H9 (cell line): ENCODE data around the gene SIX3. TPM values are rescaled to one million over a fixed set of nuclear protein-coding genes. Genes with fewer than 3 reads are reported as not detected.

Experiments
- DNase-seq: peaks from one replicate; pipeline ENCODE4 v3.0.0-alpha.2; 2017
- H2AFZ ChIP-seq: one replicate; pipeline ENCODE4 v1.6.1; 2013; ENCODE audit warnings: mild to moderate bottlenecking, low read length, control low read depth, moderate library complexity
- H2AK5ac ChIP-seq: 2 replicates; pipeline ENCODE4 v1.6.1; 2013; ENCODE audit warnings: low read length, control low read depth, mixed read lengths; ENCODE audit not compliant: insufficient read length
- H2BK120ac ChIP-seq: one replicate; pipeline ENCODE4 v1.6.1; 2013; ENCODE audit warnings: low read depth, mild to moderate bottlenecking, low read length, control low read depth, inconsistent platforms; ENCODE audit not compliant: poor library complexity, severe bottlenecking
- H2BK12ac ChIP-seq: 2 replicates; pipeline ENCODE4 v1.6.1; 2013; ENCODE audit warnings: low read length, control low read depth, mixed read lengths, low read depth; ENCODE audit not compliant: insufficient read length
- H2BK15ac ChIP-seq: 2 replicates; pipeline ENCODE4 v1.6.1; 2013; ENCODE audit warnings: low read depth, low read length, control low read depth
- H2BK20ac ChIP-seq: one replicate; pipeline ENCODE4 v1.6.1; 2013; ENCODE audit warnings: low read depth, mild to moderate bottlenecking, low read length, control low read depth, inconsistent platforms; ENCODE audit not compliant: poor library complexity, severe bottlenecking
- H2BK5ac ChIP-seq: 2 replicates; pipeline ENCODE4 v1.6.1; 2013; ENCODE audit warnings: low read length, control low read depth, mixed read lengths; ENCODE audit not compliant: insufficient read length
- H3K14ac ChIP-seq: 2 replicates; pipeline ENCODE4 v1.6.1; 2013; ENCODE audit warnings: low read length, control low read depth; ENCODE audit not compliant: insufficient read depth
- H3K18ac ChIP-seq: 2 replicates; pipeline ENCODE4 v1.6.1; 2013; ENCODE audit warnings: low read depth, mild to moderate bottlenecking, mixed read lengths, low read length, control low read depth; ENCODE audit not compliant: insufficient read length
- H3K23ac ChIP-seq: 2 replicates; pipeline ENCODE4 v1.6.1; 2013; ENCODE audit warnings: low read length, control low read depth, mixed read lengths, low read depth; ENCODE audit not compliant: insufficient read length
- H3K23me2 ChIP-seq: 2 replicates; pipeline ENCODE4 v1.6.1; 2013; ENCODE audit warnings: low read depth, mild to moderate bottlenecking, mixed read lengths, low read length, control low read depth; ENCODE audit not compliant: insufficient read length, poor library complexity, severe bottlenecking
- H3K27ac ChIP-seq: 2 replicates; pipeline ENCODE4 v1.5.1; 2013; ENCODE audit warnings: low read length, control low read depth, mixed read lengths, low read depth; ENCODE audit not compliant: insufficient read length
- H3K27me3 ChIP-seq: 2 replicates; pipeline ENCODE4 v1.6.1; 2013; ENCODE audit warnings: low read length, control low read depth, inconsistent platforms; ENCODE audit not compliant: insufficient read depth
- H3K4ac ChIP-seq: 2 replicates; pipeline ENCODE4 v1.6.1; 2013; ENCODE audit warnings: low read depth, mild to moderate bottlenecking, control low read depth, inconsistent platforms, low read length, moderate library complexity
- H3K4me1 ChIP-seq: 2 replicates; pipeline ENCODE4 v1.6.1; 2013; ENCODE audit warnings: low read length, control low read depth, inconsistent platforms; ENCODE audit not compliant: insufficient read depth
- H3K4me2 ChIP-seq: 2 replicates; pipeline ENCODE4 v1.6.1; 2013; ENCODE audit warnings: low read length, control low read depth, mixed read lengths; ENCODE audit not compliant: insufficient read length, insufficient read depth
- H3K56ac ChIP-seq: 2 replicates; pipeline ENCODE4 v1.6.1; 2013; ENCODE audit warnings: low read depth, mild to moderate bottlenecking, mixed read lengths, low read length, control low read depth; ENCODE audit not compliant: insufficient read length
- H3K79me1 ChIP-seq: 2 replicates; pipeline ENCODE4 v1.6.1; 2013; ENCODE audit warnings: low read depth, mild to moderate bottlenecking, moderate library complexity, low read length, control low read depth, inconsistent platforms; ENCODE audit not compliant: insufficient read depth, poor library complexity, severe bottlenecking
- H3K79me2 ChIP-seq: 2 replicates; pipeline ENCODE4 v1.6.1; 2013; ENCODE audit warnings: low read length, control low read depth, inconsistent platforms; ENCODE audit not compliant: insufficient read depth
- H3K9ac ChIP-seq: 2 replicates; pipeline ENCODE4 v1.6.1; 2013; ENCODE audit warnings: low read length, control low read depth, mixed read lengths; ENCODE audit not compliant: insufficient read length; ENCODE audit errors: extremely low read depth
- H3K9me3 ChIP-seq: one replicate; pipeline ENCODE4 v1.6.1; 2013; ENCODE audit warnings: low read depth, low read length, inconsistent platforms; ENCODE audit not compliant: control insufficient read depth
- H3T11ph ChIP-seq: one replicate; pipeline ENCODE4 v1.6.1; 2013; ENCODE audit warnings: mild to moderate bottlenecking, low read length, control low read depth, inconsistent platforms
- H4K20me1 ChIP-seq: one replicate; pipeline ENCODE4 v1.6.1; 2013; ENCODE audit not compliant: control insufficient read depth, insufficient read length, insufficient read depth
- H4K5ac ChIP-seq: 2 replicates; pipeline ENCODE4 v1.6.1; 2013; ENCODE audit warnings: low read depth, mild to moderate bottlenecking, mixed read lengths, low read length, control low read depth; ENCODE audit not compliant: insufficient read length
- H4K8ac ChIP-seq: replicated peaks from 2 replicates; pipeline ENCODE4 v1.6.1; 2013; ENCODE audit warnings: low read length, control low read depth, mixed read lengths, low read depth; ENCODE audit not compliant: insufficient read length
- H4K91ac ChIP-seq: 2 replicates; pipeline ENCODE4 v1.6.1; 2013; ENCODE audit warnings: low read depth, mild to moderate bottlenecking, moderate library complexity, mixed read lengths, low read length, control low read depth; ENCODE audit not compliant: insufficient read length
- H3K27ac Mint-ChIP-seq, 3 experiments: 2 replicates in 2 of 3; 3 replicates in 1 of 3; pipeline ENCODE4 v1.8.0; 2020 to 2021; ENCODE audit warnings: mixed read lengths in 3 of 3, mild to moderate bottlenecking in 1 of 3, moderate library complexity in 1 of 3
- H3K27me3 Mint-ChIP-seq: 2 replicates; pipeline ENCODE4 v1.8.0; 2021; ENCODE audit warnings: low read depth, mild to moderate bottlenecking, moderate library complexity, mixed read lengths
- H3K36me3 Mint-ChIP-seq, 3 experiments: 2 replicates in 2 of 3; 3 replicates in 1 of 3; pipeline ENCODE4 v1.8.0; 2020 to 2021; ENCODE audit warnings: low read depth in 3 of 3, mixed read lengths in 3 of 3; ENCODE audit not compliant: insufficient read depth in 1 of 3
- H3K4me1 Mint-ChIP-seq, 2 experiments: 2 replicates each; pipeline ENCODE4 v1.8.0; 2020; ENCODE audit warnings: mixed read lengths in 2 of 2
- H3K4me3 Mint-ChIP-seq, 2 experiments: 2 replicates in 1 of 2; 3 replicates in 1 of 2; pipeline ENCODE4 v1.8.0; 2020 to 2021; ENCODE audit warnings: mild to moderate bottlenecking in 2 of 2, mixed read lengths in 2 of 2, moderate library complexity in 1 of 2
- H3K9me3 Mint-ChIP-seq, 2 experiments: 2 replicates in 1 of 2; 3 replicates in 1 of 2; pipeline ENCODE4 v1.8.0; 2020; ENCODE audit warnings: mild to moderate bottlenecking in 2 of 2, mixed read lengths in 2 of 2, moderate library complexity in 1 of 2
- WGBS: extraction: QIAGEN DNeasy Blood & Tissue Kit; methylation state at CpG from one replicate; pipeline ENCODE4 v1.1.7; 2013; ENCODE audit warnings: missing lambda C conversion rate, low lambda C conversion rate, mixed read lengths; ENCODE audit not compliant: insufficient read length; ENCODE audit errors: extremely low coverage; 5-methylcytosine and 5-hydroxymethylcytosine counted together
- total RNA-seq: library from RNA; stranded (reverse); gene quantifications from 2 replicates; pipeline ENCODE4 v1.2.1, GENCODE V29; 2021
- TF ChIP-seq, protein P1 (sequence below): fragments of 200-600 bp; sonication (generic); conservative IDR thresholded peaks from 3 replicates; pipeline ENCODE4 v1.8.0; 2021; ENCODE audit warnings: antibody characterized with exemption, mild to moderate bottlenecking

Gene SIX3
- total RNA-seq, 1 experiment from 2014 or later, result 0.55 TPM

DNA sequence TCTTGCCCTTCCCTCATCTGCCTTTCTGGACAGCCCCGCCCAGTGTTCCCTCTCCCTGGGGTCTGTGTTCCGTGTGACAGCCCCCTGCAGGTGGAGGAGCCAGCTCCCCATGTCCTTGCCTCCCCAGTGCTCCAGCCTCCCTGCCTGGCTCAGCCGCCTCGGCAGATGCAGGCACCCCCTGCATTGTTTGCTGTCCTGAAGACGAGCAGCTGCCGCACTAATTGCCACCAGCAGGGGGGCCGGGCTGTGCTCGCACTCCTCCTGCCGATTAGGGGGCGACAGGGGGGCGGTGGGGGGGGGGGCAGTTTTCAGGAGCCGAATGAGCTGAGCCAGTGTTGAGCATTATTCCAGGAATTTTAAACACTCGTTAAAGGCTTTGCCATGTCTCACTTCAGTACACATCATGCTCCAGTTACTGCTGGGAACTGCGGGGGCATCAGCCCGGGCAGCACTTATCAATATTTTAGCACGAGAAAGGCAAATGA lies 23.3 kb downstream of the SIX3 start:
- no peak overlapping the region for H3K27ac ChIP-seq
- no peak overlapping the region for H2AFZ ChIP-seq
- Mint-ChIP-seq H3K4me3 (no peak overlapping the region; a peak in 1 of 5 replicates), H3K27ac (no peak overlapping the region), H3K9me3 (no peaks in the 10 kb centered on the region; a peak in 1 of 5 replicates), H3K36me3 (no peaks in the 10 kb centered on the region), H3K4me1 (peaks cover 7 to 26% of the 10 kb centered on the region in 2 experiments), H3K27me3 (peaks cover 56% of the 10 kb centered on the region)
- no peaks in the 10 kb centered on the region for H3K4me1 ChIP-seq
- H2AK5ac ChIP-seq, result no peak overlapping the region
- H3K79me2 ChIP-seq, result no peaks in the 10 kb centered on the region; the same call in 1 of the 2 replicates
- no peak overlapping the region for H2BK12ac ChIP-seq
- no peak overlapping the region for H2BK15ac ChIP-seq
- no peak overlapping the region for H3K56ac ChIP-seq
- H2BK5ac ChIP-seq, result no peak overlapping the region
- H3K23me2 ChIP-seq, result no peaks in the 10 kb centered on the region
- no peak overlapping the region for H4K5ac ChIP-seq
- H3K23ac ChIP-seq, result no peak overlapping the region
- no peaks in the 10 kb centered on the region for H4K20me1 ChIP-seq
- no peak overlapping the region for H3K18ac ChIP-seq
- TF ChIP-seq, protein P1, sequence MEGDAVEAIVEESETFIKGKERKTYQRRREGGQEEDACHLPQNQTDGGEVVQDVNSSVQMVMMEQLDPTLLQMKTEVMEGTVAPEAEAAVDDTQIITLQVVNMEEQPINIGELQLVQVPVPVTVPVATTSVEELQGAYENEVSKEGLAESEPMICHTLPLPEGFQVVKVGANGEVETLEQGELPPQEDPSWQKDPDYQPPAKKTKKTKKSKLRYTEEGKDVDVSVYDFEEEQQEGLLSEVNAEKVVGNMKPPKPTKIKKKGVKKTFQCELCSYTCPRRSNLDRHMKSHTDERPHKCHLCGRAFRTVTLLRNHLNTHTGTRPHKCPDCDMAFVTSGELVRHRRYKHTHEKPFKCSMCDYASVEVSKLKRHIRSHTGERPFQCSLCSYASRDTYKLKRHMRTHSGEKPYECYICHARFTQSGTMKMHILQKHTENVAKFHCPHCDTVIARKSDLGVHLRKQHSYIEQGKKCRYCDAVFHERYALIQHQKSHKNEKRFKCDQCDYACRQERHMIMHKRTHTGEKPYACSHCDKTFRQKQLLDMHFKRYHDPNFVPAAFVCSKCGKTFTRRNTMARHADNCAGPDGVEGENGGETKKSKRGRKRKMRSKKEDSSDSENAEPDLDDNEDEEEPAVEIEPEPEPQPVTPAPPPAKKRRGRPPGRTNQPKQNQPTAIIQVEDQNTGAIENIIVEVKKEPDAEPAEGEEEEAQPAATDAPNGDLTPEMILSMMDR, result peak; percentile 58
- no peak overlapping the region; the same call in 1 of the 2 replicates for H3K14ac ChIP-seq
- H4K8ac ChIP-seq, result no peak overlapping the region
- H3K4ac ChIP-seq, result no peak overlapping the region
- no peak overlapping the region for H3K9ac ChIP-seq
- H3K79me1 ChIP-seq, result no peaks in the 10 kb centered on the region
- no peak overlapping the region for H3K4me2 ChIP-seq
- H3K27me3 ChIP-seq, result no peaks in the 10 kb centered on the region; the same call in 1 of the 2 replicates
- H2BK120ac ChIP-seq, result no peak overlapping the region
- WGBS, result no CpG with 5 or more reads among the region's 16 CpGs
- no peak overlapping the region for H4K91ac ChIP-seq
- H2BK20ac ChIP-seq, result no peak overlapping the region
- no peaks in the 10 kb centered on the region for H3K9me3 ChIP-seq
- no peak overlapping the region for H3T11ph ChIP-seq
- peak; percentile 74 for DNase-seq
